HepG2 (cell line): Measurements from ENCODE around the gene CFAP54. TPM values are rescaled to one million over a fixed set of nuclear protein-coding genes. Genes with fewer than 3 reads are reported as not detected.

Experiments used
- ARHGAP35 ChIP-seq: sonication (generic); formaldehyde crosslinking; IDR thresholded peaks from 2 replicates; pipeline ENCODE4 v1.9.0; 2022; ENCODE audit warnings: mild to moderate bottlenecking, inconsistent platforms, moderate library complexity, missing genetic modification reagents, borderline replicate concordance
- ATF6 ChIP-seq: sonication (generic); formaldehyde crosslinking; conservative IDR thresholded peaks from 2 replicates; pipeline ENCODE4 v1.4.0; 2020; ENCODE audit warnings: missing genetic modification reagents
- ETS1 ChIP-seq: sonication (generic); formaldehyde crosslinking; IDR thresholded peaks from 2 replicates; pipeline ENCODE4 v1.4.0; 2020; ENCODE audit warnings: missing genetic modification reagents
- MAF1 ChIP-seq: sonication (generic); formaldehyde crosslinking; IDR thresholded peaks from 2 replicates; pipeline ENCODE4 v1.5.0; 2020; ENCODE audit warnings: missing genetic modification reagents, borderline replicate concordance
- MED13 ChIP-seq: sonication (generic); formaldehyde crosslinking; IDR thresholded peaks from 2 replicates; pipeline ENCODE4 v1.5.0; 2020; ENCODE audit warnings: missing genetic modification reagents
- MYPOP ChIP-seq: sonication (generic); formaldehyde crosslinking; IDR thresholded peaks from 2 replicates; pipeline ENCODE4 v1.8.1; 2023; ENCODE audit warnings: mild to moderate bottlenecking, moderate library complexity, missing genetic modification reagents
- NBN ChIP-seq: fragments of 450-650 bp; conservative IDR thresholded peaks from 2 replicates; pipeline ENCODE4 v1.6.1; 2017
- NKX3-1 ChIP-seq: sonication (generic); formaldehyde crosslinking; IDR thresholded peaks from 2 replicates; pipeline ENCODE4 v1.5.0; 2020; ENCODE audit warnings: missing genetic modification reagents
- PAWR ChIP-seq: sonication (generic); formaldehyde crosslinking; IDR thresholded peaks from 2 replicates; pipeline ENCODE4 v1.4.0; 2020; ENCODE audit warnings: missing genetic modification reagents, mild to moderate bottlenecking, borderline replicate concordance
- PRDM10 ChIP-seq: sonication (generic); formaldehyde crosslinking; IDR thresholded peaks from 2 replicates; pipeline ENCODE4 v1.4.0; 2020; ENCODE audit warnings: low read depth, missing genetic modification reagents
- SNAPC5 ChIP-seq: sonication (generic); formaldehyde crosslinking; IDR thresholded peaks from 2 replicates; pipeline ENCODE4 v1.8.1; 2023; ENCODE audit warnings: mild to moderate bottlenecking, missing genetic modification reagents, borderline replicate concordance
- THRA ChIP-seq: sonication (generic); formaldehyde crosslinking; IDR thresholded peaks from 2 replicates; pipeline ENCODE4 v1.4.0; 2020; ENCODE audit warnings: missing genetic modification reagents, borderline replicate concordance
- TP53 ChIP-seq: sonication (generic); formaldehyde crosslinking; conservative IDR thresholded peaks from 2 replicates; pipeline ENCODE4 v1.4.0; 2020; ENCODE audit warnings: missing genetic modification reagents
- ZBTB43 ChIP-seq: sonication (generic); formaldehyde crosslinking; conservative IDR thresholded peaks from 2 replicates; pipeline ENCODE4 v1.4.0; 2020; ENCODE audit warnings: missing genetic modification reagents
- ZNF639 ChIP-seq: conservative IDR thresholded peaks from 2 replicates; pipeline ENCODE4 v1.6.1; 2018; ENCODE audit warnings: missing genetic modification reagents
- ZNF891 ChIP-seq: sonication (generic); formaldehyde crosslinking; IDR thresholded peaks from 2 replicates; pipeline ENCODE4 v1.5.0; 2020; ENCODE audit warnings: mild to moderate bottlenecking, missing genetic modification reagents
- polyA plus RNA-seq, 8 experiments: library from polyadenylated mRNA; depleted of rRNA in 3 of 8; stranded (reverse) in 7 of 8; unstranded in 1 of 8; fragments of >200 nt; fragmentation: Illumina TruSeq in 4 of 8; extraction: Trizol in 4 of 8; gene quantifications; 2 replicates each; pipeline versions ENCODE4 v1.2.1 to v1.2.3, GENCODE V29; 2011 to 2016; ENCODE audit warnings: low read depth in 4 of 8, missing spikeins in 1 of 8, mixed read lengths in 1 of 8; ENCODE audit not compliant: insufficient read depth in 1 of 8
- total RNA-seq, 5 experiments: library from RNA; depleted of rRNA; stranded (reverse); fragments of >200 nt; fragmentation: Illumina TruSeq; extraction: Trizol; gene quantifications; 2 replicates each; pipeline ENCODE4 v1.2.3, GENCODE V29; 2016; ENCODE audit warnings: low read depth in 1 of 5

Gene CFAP54
- total and polyA plus RNA-seq, 2 of the 13 experiments (the other 11 are each of a cell fraction or from before 2014, with no cell fraction given): not detected

- TF ChIP-seq SNAPC5 (CRISPR knock-in tag): no peak
- TF ChIP-seq PRDM10 (CRISPR knock-in tag): no peak
- no peak for TF ChIP-seq PAWR (CRISPR knock-in tag)
- no peak for TF ChIP-seq MYPOP
- peak; percentile 67; the same call in 1 of the 2 replicates for TF ChIP-seq ZNF891 (CRISPR knock-in tag)
- TF ChIP-seq NBN: no peak
- no peak for TF ChIP-seq NKX3-1 (CRISPR knock-in tag)
- 0 out of 2 replicates have a peak, but pooled peaks have one; percentile 54 for TF ChIP-seq THRA
- no peak for TF ChIP-seq TP53
- TF ChIP-seq ZNF639 (CRISPR knock-in tag): 0 out of 2 replicates have a peak, but pooled peaks have one; percentile 28
- no peak for TF ChIP-seq ETS1
- TF ChIP-seq MAF1 (CRISPR knock-in tag): no peak
- TF ChIP-seq ARHGAP35 (CRISPR knock-in tag): no peak; the same call in 1 of the 2 replicates
- TF ChIP-seq ZBTB43 (CRISPR knock-in tag): no peak
- TF ChIP-seq MED13: no peak
- no peak for TF ChIP-seq ATF6
Measured at GRCh38 chr12:96489392-96490056, at the start of gene CFAP54 (continued).
